Stimulated activated CD8-positive, alpha-beta memory T cell treated with anti-CD3 and anti-CD28 coated beads, Interleukin-7, amount 100 ng/mL, for 1 hour (primary cell): ENCODE measurements around the gene RBM45.

Experiments
- DNase-seq, 2 donors: peaks; one replicate each; pipeline ENCODE4 v3.0.0-alpha.2; 2020; ENCODE audit warnings: low read depth in 2 of 2

The RBM45 gene

DNA sequence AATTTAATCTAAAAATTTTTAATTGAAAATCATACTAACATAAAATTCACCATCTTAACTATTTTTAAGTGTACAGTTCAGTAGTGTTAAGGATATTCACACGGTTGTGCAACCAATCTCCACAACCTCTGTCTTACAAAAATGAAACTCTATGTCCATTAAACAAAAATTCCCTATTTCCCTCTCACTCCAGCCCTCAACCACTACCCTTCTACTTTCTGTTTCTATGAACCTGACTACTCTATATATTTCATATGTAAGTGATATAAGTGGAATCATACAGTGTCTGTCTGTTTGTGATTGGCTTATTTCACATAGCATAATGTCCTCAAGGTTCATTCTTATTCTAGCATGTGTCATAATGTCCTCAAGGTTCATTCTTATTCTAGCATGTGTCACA is 47.7 kb downstream of the RBM45 start:
- DNase-seq = no peak

GRCh38 chr2:178160601-178161000 is 48.4 kb downstream of the RBM45 start:
- no peak for DNase-seq

GRCh38 chr2:178163395-178163794 is 51.2 kb downstream of the RBM45 start:
- no peak for DNase-seq

GRCh38 chr2:178163911-178164310 is 51.7 kb downstream of the RBM45 start:
- no peak for DNase-seq

DNA sequence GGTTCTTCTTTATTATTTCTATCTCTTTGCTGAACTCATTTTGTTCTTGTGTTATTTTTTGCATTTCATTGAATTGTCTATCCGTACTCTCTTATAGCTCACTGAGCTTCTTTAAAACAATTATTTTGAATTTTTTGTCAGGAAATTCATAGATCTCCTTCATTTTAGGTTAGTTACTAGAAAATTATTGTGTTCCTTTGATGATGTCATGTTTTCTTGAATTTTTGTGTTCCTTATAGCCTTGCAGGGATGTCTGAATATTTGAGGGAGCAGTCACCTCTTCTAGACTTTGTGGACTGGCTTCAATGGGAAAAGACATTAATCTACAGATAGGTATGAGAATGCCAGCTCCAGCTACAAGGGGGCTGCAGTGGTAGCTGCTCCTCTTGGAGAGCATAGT is 61.4 kb downstream of the RBM45 start:
- DNase-seq = no peak

DNA sequence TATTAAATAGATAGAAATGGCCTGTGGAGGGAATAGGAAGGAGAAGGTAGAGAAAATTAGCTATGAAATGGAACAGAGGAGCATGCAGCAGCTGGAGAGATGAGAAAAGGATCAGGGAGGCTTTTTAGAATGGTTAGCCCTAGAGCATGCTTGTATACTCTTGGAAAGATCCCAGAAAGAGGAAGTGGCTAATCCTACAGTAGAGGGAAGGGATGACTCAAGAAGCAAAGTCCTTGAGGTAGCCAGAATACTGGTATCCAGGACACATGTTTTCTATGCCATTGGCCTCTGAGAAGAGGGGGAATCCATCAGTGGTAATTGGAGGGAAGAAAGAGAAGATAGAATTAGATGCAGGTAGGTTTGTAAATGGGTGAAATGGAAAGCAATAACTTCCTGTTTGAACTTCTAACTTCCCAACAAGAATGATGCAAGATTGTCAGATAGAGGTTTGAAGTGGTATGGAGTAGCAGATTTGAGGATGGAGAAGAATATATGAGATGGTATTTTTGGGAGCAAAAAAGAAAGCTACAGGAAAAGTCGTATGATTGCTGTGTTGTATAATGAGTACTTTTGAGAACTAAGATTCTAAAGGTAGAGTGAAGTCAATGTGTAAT is 64.9 kb downstream of the RBM45 start:
- DNase-seq = no peak
